ENCODE measurements around the gene NGDN.

Gene NGDN

GRCh38 chr14:23433457-23433856, 36.0 kb upstream of the NGDN start:
- Mint-ChIP-seq H3K9me3 (no peaks in the 10 kb centered on the region), H3K27ac (no peak overlapping the region), H3K27me3 (ENCODE audit: low read depth) (peaks cover 7% of the 10 kb centered on the region), H3K4me1 (peaks cover 42% of the 10 kb centered on the region), H3K36me3 (ENCODE audit: low read depth) (no peaks in the 10 kb centered on the region), H3K4me3 (no peak overlapping the region)
- TF ChIP-seq CTCF (IDR thresholded peaks at IDR 0.05; ENCODE audit: unreplicated experiment in 3 of 3): no peak

- Mint-ChIP-seq H3K4me1 (peaks cover 48% of the 10 kb centered on the region), H3K4me3 (no peak overlapping the region), H3K27me3 (ENCODE audit: low read depth) (peaks cover 7% of the 10 kb centered on the region), H3K36me3 (ENCODE audit: low read depth) (no peaks in the 10 kb centered on the region), H3K27ac (peak overlapping the region; percentile 6 to 93 (median 73)), H3K9me3 (no peaks in the 10 kb centered on the region)
- TF ChIP-seq CTCF (IDR thresholded peaks at IDR 0.05; ENCODE audit: unreplicated experiment in 3 of 3): no peak
Observed at GRCh38 chr14:23434488-23435222, 34.8 kb upstream of the NGDN start.

GRCh38 chr14:23435543-23436326, 33.8 kb upstream of the NGDN start, which contains the start of gene MYH7:
MYH7 (minus strand) TSS chr14:23435660; CDS start chr14:23433732, 1,928 bp downstream.
- no peaks in the 10 kb centered on the region for H3K9me3 Mint-ChIP-seq
- H3K4me3 Mint-ChIP-seq: peak within 1 kb of the TSS in 2 of 3 experiments; percentile 19 to 30
- H3K27ac Mint-ChIP-seq: peak within 1 kb of the TSS; percentile 73 to 94 (median 93)
- no peak for TF ChIP-seq CTCF (IDR thresholded peaks at IDR 0.05; ENCODE audit: unreplicated experiment in 3 of 3)
- H3K36me3 Mint-ChIP-seq (ENCODE audit: low read depth): no peaks in the 10 kb centered on the region
- H3K27me3 Mint-ChIP-seq (ENCODE audit: low read depth): no peaks in the 10 kb centered on the region
- H3K4me1 Mint-ChIP-seq: peaks cover 51% of the 10 kb centered on the region

- Mint-ChIP-seq H3K4me1 (peaks cover 59% of the 10 kb centered on the region), H3K27me3 (ENCODE audit: low read depth) (no peaks in the 10 kb centered on the region), H3K9me3 (no peaks in the 10 kb centered on the region), H3K4me3 (no peak overlapping the region), H3K27ac (peak overlapping the region; percentile 73 to 94 (median 93)), H3K36me3 (ENCODE audit: low read depth) (no peaks in the 10 kb centered on the region)
- no peak for TF ChIP-seq CTCF (IDR thresholded peaks at IDR 0.05; ENCODE audit: unreplicated experiment in 3 of 3)
Observed at GRCh38 chr14:23436327-23437132, 33.0 kb upstream of the NGDN start.

GRCh38 chr14:23437133-23438100, 32.1 kb upstream of the NGDN start:
- Mint-ChIP-seq H3K36me3 (ENCODE audit: low read depth) (no peaks in the 10 kb centered on the region), H3K4me1 (peaks cover 68% of the 10 kb centered on the region), H3K27ac (peak overlapping the region; percentile 73 to 94 (median 93)), H3K9me3 (no peaks in the 10 kb centered on the region), H3K27me3 (ENCODE audit: low read depth) (no peaks in the 10 kb centered on the region), H3K4me3 (peak overlapping the region in 1 of 3 experiments; percentile 31)
- TF ChIP-seq CTCF (IDR thresholded peaks at IDR 0.05; ENCODE audit: unreplicated experiment in 3 of 3): no peak
